BE2C (cell line): ENCODE data around the gene WWOX.

Experiments
- DNase-seq: peaks from one replicate; pipeline ENCODE4 v3.0.0-alpha.2; 2020
- H3K27me3 ChIP-seq: fragments of 250-450 bp; sonication (Bioruptor Pico); 2 replicates; pipeline ENCODE4 v1.5.1; 2020; ENCODE audit warnings: mild to moderate bottlenecking
- H3K36me3 ChIP-seq: fragments of 250-450 bp; sonication (Bioruptor Pico); 2 replicates; pipeline ENCODE4 v1.5.1; 2020; ENCODE audit warnings: mild to moderate bottlenecking
- H3K4me1 ChIP-seq: fragments of 250-450 bp; sonication (Bioruptor Pico); 2 replicates; pipeline ENCODE4 v1.5.1; 2020
- H3K4me3 ChIP-seq: 2 replicates; pipeline ENCODE4 v1.5.1; 2011; ENCODE audit warnings: low read depth, low read length
- H3K9me3 ChIP-seq: fragments of 250-450 bp; sonication (Bioruptor Pico); 2 replicates; pipeline ENCODE4 v1.5.1; 2020
- CTCF ChIP-seq: IDR thresholded peaks from 2 replicates; pipeline ENCODE4 v1.5.1; 2012; ENCODE audit warnings: mild to moderate bottlenecking, low read depth, low read length

Gene WWOX

GRCh38 chr16:78399384-78399783 is 299.9 kb downstream of the WWOX start:
- no peak for TF ChIP-seq CTCF
- Histone ChIP-seq H3K9me3 (no peaks in the 10 kb centered on the region), H3K27me3 (no peaks in the 10 kb centered on the region), H3K4me3 (no peak overlapping the region), H3K36me3 (no peaks in the 10 kb centered on the region), H3K4me1 (no peaks in the 10 kb centered on the region)
- no peak for DNase-seq

GRCh38 chr16:78402833-78403232 is 303.4 kb downstream of the WWOX start:
- TF ChIP-seq CTCF = no peak
- no peak overlapping the region for H3K4me3 ChIP-seq
- DNase-seq = no peak

GRCh38 chr16:78405040-78405439 is 305.6 kb downstream of the WWOX start:
- no peaks in the 10 kb centered on the region for H3K4me1 ChIP-seq
- no peaks in the 10 kb centered on the region for H3K36me3 ChIP-seq
- no peak overlapping the region for H3K4me3 ChIP-seq
- no peak for TF ChIP-seq CTCF
- H3K9me3 ChIP-seq = no peaks in the 10 kb centered on the region
- no peaks in the 10 kb centered on the region for H3K27me3 ChIP-seq
- no peak for DNase-seq

More at GRCh38 chr16:78402833-78403232, 303.4 kb downstream of the WWOX start:
- no peaks in the 10 kb centered on the region for H3K27me3 ChIP-seq
- no peaks in the 10 kb centered on the region for H3K4me1 ChIP-seq
- H3K9me3 ChIP-seq = no peaks in the 10 kb centered on the region
- H3K36me3 ChIP-seq = no peaks in the 10 kb centered on the region

GRCh38 chr16:78405833-78406232 is 306.4 kb downstream of the WWOX start:
- Histone ChIP-seq H3K36me3 (no peaks in the 10 kb centered on the region), H3K9me3 (no peaks in the 10 kb centered on the region), H3K4me3 (no peak overlapping the region), H3K4me1 (no peaks in the 10 kb centered on the region), H3K27me3 (no peaks in the 10 kb centered on the region)
- no peak for DNase-seq
- TF ChIP-seq CTCF = no peak

- Histone ChIP-seq H3K4me3 (no peak overlapping the region), H3K27me3 (no peaks in the 10 kb centered on the region), H3K9me3 (no peaks in the 10 kb centered on the region; the same call in 1 of the 2 replicates), H3K4me1 (no peaks in the 10 kb centered on the region), H3K36me3 (no peaks in the 10 kb centered on the region)
- no peak for DNase-seq
- no peak for TF ChIP-seq CTCF
These were observed 307.7 kb downstream of the WWOX start for GRCh38 chr16:78407191-78407590.

- Histone ChIP-seq H3K27me3 (no peaks in the 10 kb centered on the region), H3K4me1 (no peaks in the 10 kb centered on the region), H3K36me3 (no peaks in the 10 kb centered on the region), H3K9me3 (no peaks in the 10 kb centered on the region; the same call in 1 of the 2 replicates), H3K4me3 (no peak overlapping the region)
- TF ChIP-seq CTCF = no peak
- no peak for DNase-seq
These were observed 314.2 kb downstream of the WWOX start for GRCh38 chr16:78413651-78414050.
